GM18499 (cell line): ENCODE data around the gene ATP1A2.

Source experiments
- ATAC-seq: cut with Tn5 transposase; IDR thresholded peaks from one replicate; pipeline ENCODE4 v1.9.1; 2021; ENCODE audit warnings: moderate number of reproducible peaks; ENCODE audit not compliant: insufficient read depth, unreplicated experiment

Gene ATP1A2

DNA sequence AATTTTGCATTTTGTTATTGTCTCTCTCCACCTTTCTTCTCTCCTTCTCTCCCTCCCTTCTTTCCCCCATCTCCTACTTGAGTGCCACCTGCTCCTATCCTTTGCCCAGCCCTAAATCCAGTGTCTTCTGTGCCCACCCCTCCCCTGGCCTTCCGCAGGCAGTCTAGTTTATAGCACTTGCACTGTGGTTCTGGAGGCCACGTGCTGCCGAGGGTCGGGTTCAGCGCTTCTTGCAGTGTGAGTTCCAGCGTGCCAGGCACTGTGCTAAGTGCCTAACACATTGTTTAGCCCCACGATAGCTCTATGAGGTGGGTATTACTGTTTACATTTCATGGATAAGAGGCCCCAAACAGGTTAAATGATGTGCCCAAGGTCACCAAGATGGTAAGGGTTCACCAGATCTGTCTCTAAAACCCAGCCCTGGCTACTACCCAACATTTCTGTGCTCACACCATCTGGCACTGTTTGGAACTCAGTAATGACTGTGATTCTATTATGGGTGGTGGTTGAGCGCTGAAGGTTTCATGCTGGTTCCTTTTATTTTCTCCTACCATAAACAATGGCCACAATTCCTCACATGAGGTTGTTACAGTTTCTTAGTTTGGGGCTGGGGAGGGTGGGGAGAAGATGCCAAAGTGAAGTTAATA is 21.8 kb downstream of the ATP1A2 start:
- ATAC-seq: no peak

DNA sequence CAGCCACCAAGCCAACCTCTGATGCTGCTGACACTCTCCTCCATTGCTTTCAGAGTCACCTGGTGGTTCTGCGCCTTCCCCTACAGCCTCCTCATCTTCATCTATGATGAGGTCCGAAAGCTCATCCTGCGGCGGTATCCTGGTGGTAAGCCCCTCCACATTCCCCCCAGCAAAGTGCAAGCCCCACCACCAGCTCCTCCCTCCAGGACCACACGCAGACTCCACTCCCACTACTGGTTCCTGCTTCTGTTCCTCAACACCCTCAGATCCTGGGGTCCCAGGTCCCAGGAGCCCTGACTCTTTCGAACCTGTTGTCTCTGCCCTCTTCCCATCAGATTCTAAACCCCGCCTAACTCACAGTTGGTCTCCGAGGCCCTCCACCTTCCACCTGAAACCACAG is 24.3 kb downstream of the ATP1A2 start:
- ATAC-seq: no peak

DNA sequence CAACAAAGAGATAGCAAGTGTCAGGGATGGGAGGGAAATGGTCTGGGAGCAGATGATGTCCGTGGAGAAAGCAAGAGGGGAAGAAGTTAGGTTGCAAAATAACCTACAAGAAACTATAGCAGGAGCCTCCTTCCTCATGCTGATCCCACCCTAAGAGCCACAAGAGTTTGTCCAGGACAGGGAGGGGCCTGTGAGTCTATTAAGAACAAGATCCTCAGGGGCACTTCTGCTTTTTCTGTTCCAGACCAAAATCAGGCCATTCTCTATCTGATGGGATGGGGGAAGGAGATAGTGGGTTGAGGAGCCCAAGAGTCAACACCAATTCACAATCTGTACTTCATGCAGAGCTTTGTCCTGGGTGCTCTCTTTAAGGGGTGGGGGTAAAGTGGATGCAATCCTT is 28.1 kb downstream of the ATP1A2 start:
- no peak for ATAC-seq

DNA sequence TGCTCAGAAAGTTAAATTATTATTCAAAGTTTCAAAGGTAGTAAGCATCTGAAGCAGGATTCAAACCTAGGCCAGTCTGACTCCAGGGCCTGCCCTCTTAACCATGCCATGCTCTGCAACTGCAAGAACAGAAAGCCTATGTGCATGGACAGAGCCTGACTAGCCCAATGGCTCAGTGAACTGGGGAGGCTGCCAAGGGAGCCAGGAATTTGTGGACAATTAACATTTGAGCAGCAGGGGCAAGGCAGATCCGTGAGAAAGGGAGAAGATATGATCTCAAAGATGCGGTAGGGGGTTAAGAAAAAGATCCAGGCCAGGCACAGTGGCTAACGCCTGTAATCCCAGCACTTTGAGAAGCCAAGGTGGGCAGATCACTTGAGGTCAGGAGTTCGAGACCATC is 29.4 kb downstream of the ATP1A2 start:
- no peak for ATAC-seq

DNA sequence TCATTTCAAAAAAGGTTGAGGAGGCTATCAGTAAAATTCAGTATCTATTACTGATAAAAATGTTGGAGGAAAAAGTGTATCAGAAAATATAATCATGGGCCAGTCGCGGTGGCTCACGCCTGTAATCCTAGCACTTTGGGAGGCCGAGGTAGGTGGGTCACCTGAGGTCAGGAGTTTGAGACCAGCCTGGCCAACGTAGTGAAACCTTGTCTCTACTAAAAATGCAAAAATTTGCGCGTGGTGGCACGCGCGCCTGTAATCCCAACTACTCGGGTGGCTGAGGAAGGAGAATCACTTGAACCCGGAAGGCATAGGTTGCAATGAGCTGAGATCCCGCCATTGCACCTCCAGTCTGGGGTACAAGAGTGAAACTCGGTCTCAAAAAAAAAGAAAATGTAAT is 30.5 kb downstream of the ATP1A2 start:
- no peak for ATAC-seq

DNA sequence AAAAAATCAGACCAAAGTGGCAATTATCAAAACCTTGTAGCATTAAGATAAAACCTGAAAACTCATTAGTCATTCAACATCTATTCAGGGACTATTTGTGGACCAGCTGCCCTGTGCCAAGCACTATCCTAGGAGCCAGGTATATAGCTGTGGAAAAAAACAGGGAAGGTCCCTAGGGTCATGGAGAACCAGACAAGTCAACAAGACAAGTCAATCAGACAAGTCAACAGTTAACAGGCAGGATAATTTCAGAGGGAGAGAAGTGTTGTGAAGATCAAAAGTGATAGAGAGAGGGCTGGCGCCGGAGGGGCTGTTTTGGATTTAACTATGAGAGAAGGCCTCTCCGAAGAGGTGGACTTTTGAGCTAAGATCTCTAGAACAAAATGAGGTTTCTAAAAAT is 32.6 kb downstream of the ATP1A2 start:
- ATAC-seq: no peak

DNA sequence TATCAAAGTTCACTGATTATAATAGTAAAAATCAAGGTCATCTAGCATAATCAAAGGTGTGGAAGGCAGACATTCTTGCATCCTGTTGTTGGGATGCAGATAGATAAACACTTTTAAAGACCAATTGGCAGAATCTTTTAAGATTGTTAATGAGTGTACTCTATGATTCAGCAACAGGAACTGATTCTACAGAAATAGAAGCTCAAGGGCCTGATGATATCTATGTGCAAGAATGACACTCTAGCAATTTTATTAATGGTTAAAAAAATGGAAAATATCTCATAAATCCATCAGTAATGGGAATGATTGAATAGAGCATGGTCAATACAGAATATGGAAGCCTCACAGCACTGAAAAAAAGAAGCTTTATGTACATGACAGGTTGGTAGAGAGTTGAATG is 33.7 kb downstream of the ATP1A2 start:
- ATAC-seq: no peak

DNA sequence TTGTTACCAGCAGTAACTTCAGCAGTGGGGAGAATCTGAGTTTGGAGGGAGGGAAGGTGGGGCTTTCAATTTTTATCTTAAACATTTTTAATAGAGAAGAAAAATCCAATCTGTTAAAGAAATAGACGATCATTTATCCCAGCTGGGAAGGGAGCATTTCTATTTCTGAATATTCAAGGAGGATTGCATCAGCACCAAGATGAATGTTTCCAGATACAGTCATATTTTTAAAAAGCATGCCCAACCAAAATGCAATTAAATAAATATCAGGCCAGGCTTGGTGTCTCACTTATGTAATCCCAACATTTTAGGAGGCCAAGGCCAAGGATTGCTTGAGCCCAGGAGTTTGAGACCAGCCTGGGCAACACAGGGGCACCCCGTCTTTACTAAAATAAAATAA is 34.2 kb downstream of the ATP1A2 start:
- no peak for ATAC-seq

DNA sequence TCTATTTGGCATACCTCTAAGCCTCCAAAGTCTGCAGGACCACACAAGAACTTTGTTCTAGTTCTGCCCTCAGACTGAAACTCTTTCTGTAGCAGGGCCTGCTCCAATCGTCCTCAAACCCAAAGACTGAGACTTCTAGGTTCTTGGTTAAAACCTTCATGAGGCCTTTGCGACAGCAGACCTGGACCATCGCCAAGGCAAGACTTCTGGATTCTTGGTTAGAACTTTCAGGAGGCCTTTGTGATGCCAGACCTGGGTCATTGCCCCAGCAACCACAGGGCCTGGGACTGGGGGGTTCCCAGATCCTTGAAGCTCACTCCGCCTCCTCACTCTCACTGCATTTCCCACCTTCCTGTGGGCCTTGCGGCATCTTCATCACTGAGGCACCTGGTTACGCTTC is 35.7 kb downstream of the ATP1A2 start, which contains the start of gene ATP1A4:
TSS of gene ATP1A4 (plus strand) at position 301 of the 400 bp plus-strand sequence. CDS start 438 bp downstream, outside the sequence.
- no peak for ATAC-seq

DNA sequence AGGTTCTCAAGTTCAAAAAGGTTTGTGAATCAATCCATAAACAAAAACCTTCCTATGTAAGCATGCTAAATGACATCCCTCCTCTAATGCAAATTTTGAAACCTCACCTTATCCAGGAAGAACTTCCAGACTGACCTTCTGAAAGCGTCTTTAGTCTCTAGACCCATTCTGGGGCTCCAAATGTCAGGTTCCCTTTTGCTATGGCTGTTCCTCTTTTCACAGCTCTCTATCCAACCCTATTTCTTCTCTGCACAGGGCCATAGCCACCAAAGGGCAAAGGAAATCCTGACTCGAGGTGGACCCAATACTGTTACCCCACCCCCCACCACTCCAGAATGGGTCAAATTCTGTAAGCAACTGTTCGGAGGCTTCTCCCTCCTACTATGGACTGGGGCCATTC is 39.2 kb downstream of the ATP1A2 start:
- ATAC-seq: no peak

DNA sequence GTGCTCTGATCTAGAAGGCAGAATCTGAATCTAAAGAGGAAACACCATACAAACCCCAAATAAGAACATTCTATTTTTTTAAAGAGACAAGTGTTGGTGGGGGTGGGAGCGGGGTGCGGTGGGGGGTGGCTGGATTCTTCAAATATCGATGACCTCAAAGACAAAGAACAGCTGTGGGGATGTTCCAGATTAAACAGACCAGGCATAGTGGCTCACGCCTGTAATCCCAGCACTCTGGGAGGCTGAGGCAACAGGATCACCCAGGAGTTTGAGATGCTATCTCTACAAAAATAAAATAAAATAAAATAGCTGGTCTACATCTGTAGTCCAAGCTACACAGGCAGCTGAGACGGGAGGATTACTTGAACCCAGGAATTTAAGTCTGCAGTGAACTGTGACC is 40.8 kb downstream of the ATP1A2 start:
- ATAC-seq: no peak

DNA sequence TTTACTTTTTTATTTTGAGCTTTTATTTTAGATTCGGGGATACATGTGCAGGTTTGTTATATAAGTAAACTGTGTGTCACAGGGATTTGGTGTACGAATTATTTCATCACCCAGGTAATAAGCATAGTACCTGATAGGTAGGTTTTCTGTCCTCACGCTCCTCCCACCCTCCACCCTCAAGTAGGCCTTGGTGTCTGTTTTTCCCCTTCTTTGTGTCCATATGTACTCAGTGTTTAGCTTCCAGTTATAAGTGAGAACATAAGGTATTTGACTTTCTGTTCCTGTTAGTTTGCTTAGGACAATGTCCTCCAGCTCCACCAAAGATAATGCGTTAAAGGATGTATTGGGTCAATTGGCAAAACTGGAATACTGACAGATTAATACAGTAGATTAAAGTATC is 41.6 kb downstream of the ATP1A2 start:
- no peak for ATAC-seq

DNA sequence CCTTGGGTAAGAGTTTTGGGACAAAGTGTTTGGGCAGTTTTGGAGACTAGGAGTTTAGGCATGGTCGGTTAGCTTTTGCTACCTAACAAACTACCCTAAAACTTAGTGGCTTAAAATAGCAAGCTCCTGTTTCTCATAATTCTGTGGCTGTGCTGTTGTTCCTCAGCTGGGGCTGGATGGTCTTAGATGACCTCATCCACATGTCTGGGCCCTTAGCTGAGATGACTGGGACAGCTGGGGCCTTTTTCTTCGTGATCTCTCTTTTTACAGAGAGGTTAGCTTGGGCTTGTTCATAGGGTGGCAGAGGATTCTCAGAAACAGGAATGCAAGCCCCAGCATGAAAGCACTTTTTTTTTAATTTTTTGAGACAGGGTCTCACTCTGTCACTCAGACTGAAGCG is 42.5 kb downstream of the ATP1A2 start:
- no peak for ATAC-seq

DNA sequence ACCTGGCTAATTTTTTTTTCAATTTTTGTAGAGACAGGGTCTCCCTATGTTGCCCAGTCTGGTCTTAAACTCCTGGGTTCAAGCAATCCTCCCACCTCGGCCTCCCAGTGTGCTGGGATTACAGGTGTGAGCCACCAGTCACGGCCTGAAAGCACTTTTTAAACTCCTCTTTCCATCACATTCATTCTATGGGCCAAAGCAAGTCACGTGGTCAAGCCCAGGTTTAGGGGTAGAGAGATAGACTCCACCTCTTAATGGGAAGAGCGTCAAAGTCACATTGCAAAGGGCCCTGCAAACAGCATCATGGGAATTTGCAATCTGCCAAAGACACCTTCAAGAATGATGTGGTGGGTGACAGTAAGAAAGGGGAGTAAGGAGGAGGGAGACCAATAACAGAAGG is 43.0 kb downstream of the ATP1A2 start:
- no peak for ATAC-seq

DNA sequence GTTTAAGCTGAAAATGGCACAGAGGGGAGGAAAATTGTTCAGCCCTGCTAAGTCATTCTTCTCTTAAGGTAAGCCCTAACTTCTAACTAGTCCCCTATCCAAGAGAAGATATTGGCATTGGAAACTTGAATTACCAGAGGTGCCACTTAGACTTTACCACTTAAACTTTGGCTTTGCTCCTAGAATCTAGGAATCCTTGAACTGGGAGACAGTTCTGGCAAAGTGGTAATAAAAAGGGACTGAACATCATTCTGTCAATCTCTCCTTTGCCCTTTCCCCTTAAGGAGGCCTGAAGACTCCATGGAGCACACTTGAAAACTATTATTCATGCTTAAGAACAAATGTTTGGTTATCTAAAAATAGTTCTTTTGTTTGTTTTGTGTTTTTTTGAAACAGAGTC is 44.3 kb downstream of the ATP1A2 start:
- no peak for ATAC-seq

DNA sequence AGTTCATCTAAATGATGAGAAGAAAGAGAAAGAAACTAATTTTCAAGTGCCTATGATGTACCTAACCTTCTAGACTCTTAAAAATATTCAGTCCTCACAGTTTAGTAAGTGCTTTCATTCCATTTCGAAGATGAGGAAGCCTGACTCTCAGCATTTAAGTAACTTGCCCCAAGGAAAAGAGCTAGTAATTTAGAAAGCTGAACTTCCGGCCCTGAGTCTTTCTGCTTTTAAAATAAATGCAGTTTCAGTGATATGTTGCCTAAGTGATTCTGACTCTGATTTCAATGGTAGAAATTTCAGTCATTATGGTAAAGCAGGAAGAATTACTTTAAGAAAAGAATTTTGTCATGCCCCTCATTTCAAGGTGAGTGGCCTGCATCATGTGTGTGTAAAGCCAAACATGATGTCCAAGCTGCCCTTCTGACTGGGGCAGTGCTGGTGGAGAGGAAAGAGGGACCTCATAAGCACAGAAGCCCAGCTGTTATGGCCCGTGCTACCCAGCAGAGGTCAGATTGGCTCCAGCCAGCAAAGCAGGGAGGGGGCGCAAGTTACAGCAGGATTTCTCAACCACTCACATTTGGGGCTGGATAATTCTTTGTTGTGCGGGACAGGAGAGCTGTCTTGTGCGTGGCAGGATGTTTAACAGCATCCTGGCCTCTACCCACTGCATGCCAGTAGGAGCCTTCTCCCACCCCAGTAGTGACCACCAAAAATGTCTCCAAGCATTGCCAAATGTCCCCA is 46.6 kb downstream of the ATP1A2 start:
- ATAC-seq: no peak

DNA sequence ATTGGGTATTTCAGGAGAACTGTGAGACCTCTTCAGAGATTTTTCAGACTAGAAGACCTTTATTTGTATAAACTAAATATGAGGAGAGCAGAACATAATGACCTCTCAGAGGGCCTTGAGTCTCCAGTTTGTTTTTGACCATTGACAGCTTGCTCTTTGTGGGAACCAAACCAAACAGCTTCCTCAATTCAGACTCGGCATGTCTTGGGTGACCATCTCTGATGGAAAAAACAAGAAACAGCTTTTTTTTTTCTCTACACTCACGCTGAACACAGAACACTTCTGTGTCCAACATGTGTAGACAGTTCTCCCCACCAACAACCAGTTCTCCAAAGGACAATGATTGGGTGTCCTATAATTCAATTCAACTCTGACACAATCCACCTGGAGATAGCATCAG is 47.4 kb downstream of the ATP1A2 start:
- ATAC-seq: no peak

DNA sequence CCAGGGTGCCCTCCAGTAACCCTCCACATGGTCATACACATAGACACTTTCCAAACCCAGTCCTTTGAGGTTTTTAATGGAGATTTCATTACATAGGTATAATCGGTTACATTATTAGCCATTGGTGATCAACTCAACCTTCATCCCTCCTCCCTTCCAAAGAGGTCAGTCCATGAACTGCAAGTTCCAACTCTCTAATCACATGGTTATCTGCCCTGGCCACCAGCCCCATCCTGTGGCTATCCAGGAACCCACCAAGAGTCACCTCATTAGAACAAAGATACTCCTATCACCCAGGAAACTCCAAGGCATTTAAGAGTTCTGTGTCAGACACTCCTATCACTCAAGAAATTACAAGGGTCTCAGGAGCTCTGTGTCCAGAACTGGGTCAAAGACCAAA is 48.1 kb downstream of the ATP1A2 start:
- no peak for ATAC-seq

DNA sequence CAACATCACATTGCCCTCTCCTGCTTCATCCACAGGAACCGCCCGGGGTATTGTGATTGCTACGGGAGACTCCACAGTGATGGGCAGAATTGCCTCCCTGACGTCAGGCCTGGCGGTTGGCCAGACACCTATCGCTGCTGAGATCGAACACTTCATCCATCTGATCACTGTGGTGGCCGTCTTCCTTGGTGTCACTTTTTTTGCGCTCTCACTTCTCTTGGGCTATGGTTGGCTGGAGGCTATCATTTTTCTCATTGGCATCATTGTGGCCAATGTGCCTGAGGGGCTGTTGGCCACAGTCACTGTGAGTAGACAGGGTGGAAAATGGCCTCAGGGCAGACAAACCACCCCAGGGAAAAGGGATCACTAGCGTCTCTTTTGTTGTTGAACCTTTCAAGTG is 48.6 kb downstream of the ATP1A2 start:
- no peak for ATAC-seq

DNA sequence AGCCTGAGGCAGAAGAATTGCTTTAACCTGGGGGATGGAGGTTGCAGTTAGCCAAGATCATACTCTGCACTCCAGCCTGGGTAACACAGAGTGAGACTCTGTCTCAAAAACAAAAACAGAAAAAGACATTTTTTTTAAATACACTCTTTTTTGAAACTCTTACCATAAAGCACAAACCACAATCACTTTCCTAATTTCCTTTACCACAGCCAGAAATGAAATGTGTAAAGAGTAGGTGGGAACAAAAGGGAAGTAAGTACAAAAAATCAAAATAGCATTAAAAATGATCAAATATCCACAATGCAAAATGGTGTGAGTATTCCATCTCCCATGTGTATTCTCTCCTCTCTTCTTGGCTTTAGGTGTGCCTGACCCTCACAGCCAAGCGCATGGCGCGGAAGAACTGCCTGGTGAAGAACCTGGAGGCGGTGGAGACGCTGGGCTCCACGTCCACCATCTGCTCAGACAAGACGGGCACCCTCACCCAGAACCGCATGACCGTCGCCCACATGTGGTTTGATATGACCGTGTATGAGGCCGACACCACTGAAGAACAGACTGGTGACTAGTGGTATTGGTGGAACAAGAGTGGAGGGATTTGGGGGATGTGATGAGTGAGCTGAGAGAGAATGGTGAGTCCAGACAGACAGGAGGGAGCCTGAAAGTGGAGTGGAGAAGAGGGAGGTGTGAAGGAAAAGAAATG is 50.8 kb downstream of the ATP1A2 start:
- no peak for ATAC-seq

DNA sequence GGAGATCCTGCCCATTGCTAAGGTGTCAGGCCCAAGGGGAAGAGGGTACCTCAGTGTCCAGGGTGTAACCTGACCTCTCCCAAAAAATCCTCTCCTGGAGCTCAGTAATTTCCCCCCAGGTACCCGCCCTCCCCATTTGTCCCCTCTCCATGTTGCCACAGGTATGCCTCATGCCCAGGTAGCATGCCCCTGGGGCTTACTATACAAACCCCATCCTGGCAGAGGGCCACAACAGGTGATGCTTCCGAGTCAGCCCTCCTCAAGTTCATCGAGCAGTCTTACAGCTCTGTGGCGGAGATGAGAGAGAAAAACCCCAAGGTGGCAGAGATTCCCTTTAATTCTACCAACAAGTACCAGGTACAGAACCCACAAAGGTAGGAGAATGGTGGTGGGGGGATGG is 51.5 kb downstream of the ATP1A2 start:
- no peak for ATAC-seq

DNA sequence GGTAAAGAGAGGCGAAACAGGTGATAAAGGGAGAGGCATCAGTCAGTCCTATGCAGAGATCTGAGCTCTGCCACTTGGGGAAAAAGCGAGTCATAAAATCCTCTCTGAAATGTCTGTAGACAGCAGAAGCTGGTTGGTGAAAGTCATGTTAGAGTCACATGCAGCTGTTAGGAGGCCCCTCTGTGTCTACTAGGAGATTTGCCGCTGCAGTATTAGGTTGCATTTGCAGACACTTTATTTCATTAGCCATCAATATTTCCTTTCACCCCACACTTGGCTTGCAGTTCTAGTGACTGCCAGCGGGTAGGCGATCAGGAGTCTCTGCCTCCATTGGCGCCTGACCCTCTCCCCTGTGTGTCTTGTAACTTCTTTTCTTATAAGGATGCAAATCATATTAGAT is 52.0 kb downstream of the ATP1A2 start:
- no peak for ATAC-seq
